ENCODE data around the gene AFAP1L2.

AFAP1L2 gene

GRCh38 chr10:114347241-114347640 lies 57.1 kb downstream of the AFAP1L2 start:
- no peak overlapping the region for H3K4me3 ChIP-seq (ENCODE audit: low read length, poor library complexity, severe bottlenecking)
- H3K9me3 ChIP-seq (ENCODE audit: insufficient read depth, low read depth, low read length) = no peaks in the 10 kb centered on the region
- no peaks in the 10 kb centered on the region for H3F3A ChIP-seq (ENCODE audit: low read depth)
- no peaks in the 10 kb centered on the region for H4K20me1 ChIP-seq (ENCODE audit: insufficient read depth, low read length, poor library complexity, severe bottlenecking)
- no peak overlapping the region for H3K4me2 ChIP-seq (ENCODE audit: low read depth, low read length, poor library complexity, severe bottlenecking)
- H3K36me3 ChIP-seq (ENCODE audit: insufficient read depth, low read length) = no peaks in the 10 kb centered on the region
- 0 out of 2 replicates have a peak overlapping the region, but pooled peaks have one; percentile 63 for H2AFZ ChIP-seq (ENCODE audit: low read length)
- H3K9ac ChIP-seq (ENCODE audit: low read depth, low read length, poor library complexity, severe bottlenecking) = no peak overlapping the region
- no peaks in the 10 kb centered on the region for H3K9me2 ChIP-seq (replicated peaks; ENCODE audit: low read depth, low read length)
- peaks cover 19% of the 10 kb centered on the region for H3K4me1 ChIP-seq (ENCODE audit: insufficient read depth, low read length, poor library complexity, severe bottlenecking)
- H3K79me2 ChIP-seq (ENCODE audit: insufficient read depth, low read length) = no peaks in the 10 kb centered on the region
- no peak for TF ChIP-seq EZH2phosphoT487 (IDR thresholded peaks at IDR 0.05; ENCODE audit: borderline replicate concordance)
- TF ChIP-seq CTCF (conservative IDR thresholded peaks at IDR 0.05; ENCODE audit: low read length) = no peak
- H3K27me3 ChIP-seq (ENCODE audit: insufficient read depth, low read length, poor library complexity, severe bottlenecking) = no peaks in the 10 kb centered on the region

GRCh38 chr10:114346176-114347031 lies 57.9 kb downstream of the AFAP1L2 start:
- Histone ChIP-seq H3K4me1 (ENCODE audit: insufficient read depth, low read length, poor library complexity, severe bottlenecking) (peaks cover 19% of the 10 kb centered on the region), H3K79me2 (ENCODE audit: insufficient read depth, low read length) (no peaks in the 10 kb centered on the region), H3K4me3 (ENCODE audit: low read length, poor library complexity, severe bottlenecking) (no peak overlapping the region), H3K9me3 (ENCODE audit: insufficient read depth, low read depth, low read length) (no peaks in the 10 kb centered on the region), H2AFZ (ENCODE audit: low read length) (peak overlapping the region; percentile 63; the same call in 1 of the 2 replicates), H3K9me2 (replicated peaks; ENCODE audit: low read depth, low read length) (no peaks in the 10 kb centered on the region), H3K9ac (ENCODE audit: low read depth, low read length, poor library complexity, severe bottlenecking) (no peak overlapping the region), H3K27me3 (ENCODE audit: insufficient read depth, low read length, poor library complexity, severe bottlenecking) (no peaks in the 10 kb centered on the region), H3K36me3 (ENCODE audit: insufficient read depth, low read length) (no peaks in the 10 kb centered on the region), H3F3A (ENCODE audit: low read depth) (no peaks in the 10 kb centered on the region), H3K4me2 (ENCODE audit: low read depth, low read length, poor library complexity, severe bottlenecking) (no peak overlapping the region), H4K20me1 (ENCODE audit: insufficient read depth, low read length, poor library complexity, severe bottlenecking) (no peaks in the 10 kb centered on the region)
- no peak for TF ChIP-seq EZH2phosphoT487 (IDR thresholded peaks at IDR 0.05; ENCODE audit: borderline replicate concordance)
- no peak for TF ChIP-seq CTCF (conservative IDR thresholded peaks at IDR 0.05; ENCODE audit: low read length)

GRCh38 chr10:114345701-114346100 lies 58.6 kb downstream of the AFAP1L2 start:
- Histone ChIP-seq H3F3A (ENCODE audit: low read depth) (no peaks in the 10 kb centered on the region), H3K36me3 (ENCODE audit: insufficient read depth, low read length) (no peaks in the 10 kb centered on the region), H4K20me1 (ENCODE audit: insufficient read depth, low read length, poor library complexity, severe bottlenecking) (no peaks in the 10 kb centered on the region), H2AFZ (ENCODE audit: low read length) (no peak overlapping the region), H3K4me3 (ENCODE audit: low read length, poor library complexity, severe bottlenecking) (no peak overlapping the region), H3K9ac (ENCODE audit: low read depth, low read length, poor library complexity, severe bottlenecking) (no peak overlapping the region), H3K4me1 (ENCODE audit: insufficient read depth, low read length, poor library complexity, severe bottlenecking) (peaks cover 19% of the 10 kb centered on the region), H3K9me3 (ENCODE audit: insufficient read depth, low read depth, low read length) (no peaks in the 10 kb centered on the region), H3K27me3 (ENCODE audit: insufficient read depth, low read length, poor library complexity, severe bottlenecking) (no peaks in the 10 kb centered on the region), H3K9me2 (replicated peaks; ENCODE audit: low read depth, low read length) (no peaks in the 10 kb centered on the region), H3K4me2 (ENCODE audit: low read depth, low read length, poor library complexity, severe bottlenecking) (no peak overlapping the region), H3K79me2 (ENCODE audit: insufficient read depth, low read length) (no peaks in the 10 kb centered on the region)
- no peak for TF ChIP-seq CTCF (conservative IDR thresholded peaks at IDR 0.05; ENCODE audit: low read length)
- no peak for TF ChIP-seq EZH2phosphoT487 (IDR thresholded peaks at IDR 0.05; ENCODE audit: borderline replicate concordance)
